PC-9 (cell line): ENCODE measurements around the gene ZDHHC16. TPM values are rescaled to one million over a fixed set of nuclear protein-coding genes. Genes with fewer than 3 reads are reported as not detected.

ENCODE experiments used
- BruUV-seq: library from RNA; stranded (reverse); fragments of 400-500 nt; replicated peaks from 2 replicates; lab custom pipeline; 2021; lab: Mats Ljungman, UMichigan
- CTCF ChIA-PET: fragments of 300-600 bp; sonication (Branson Sonifier 250); formaldehyde crosslinking; loops from one replicate; lab custom pipeline; 2022; ENCODE audit warnings: antibody characterized with exemption; lab: Charles Lee
- POLR2A ChIA-PET: fragments of 300-600 bp; sonication (Branson Sonifier 250); formaldehyde crosslinking; loops from one replicate; lab custom pipeline; 2022; ENCODE audit warnings: antibody characterized with exemption; ENCODE audit not compliant: unreplicated experiment; lab: Charles Lee
- DNase-seq, 2 experiments: peaks; one replicate each; pipeline versions ENCODE4 v3.0.0 to v3.0.0-alpha.2; 2015 to 2022; ENCODE audit warnings: mixed read lengths in 1 of 2
- H2AFZ ChIP-seq: fragments of 200-600 bp; sonication (generic); 2 replicates; pipeline ENCODE4 v1.8.1; 2017; ENCODE audit warnings: antibody characterized with exemption
- H3F3A ChIP-seq: fragments of 200-600 bp; sonication (generic); 2 replicates; pipeline ENCODE4 v1.8.1; 2017; ENCODE audit warnings: antibody characterized with exemption, mild to moderate bottlenecking, low read depth; ENCODE audit not compliant: insufficient read depth
- H3K27ac ChIP-seq: fragments of 200-600 bp; sonication (generic); 2 replicates; pipeline ENCODE4 v1.6.1; 2016; ENCODE audit warnings: mixed run types
- H3K27me3 ChIP-seq: fragments of 200-600 bp; sonication (generic); 2 replicates; pipeline ENCODE4 v1.6.1; 2016; ENCODE audit warnings: low read depth, mixed run types; ENCODE audit not compliant: insufficient read depth
- H3K36me3 ChIP-seq: fragments of 200-600 bp; sonication (generic); 2 replicates; pipeline ENCODE4 v1.6.1; 2016; ENCODE audit warnings: low read depth, mixed run types
- H3K4me1 ChIP-seq: fragments of 200-600 bp; sonication (generic); replicated peaks from 2 replicates; pipeline ENCODE4 v1.6.1; 2016; ENCODE audit warnings: mixed run types; ENCODE audit not compliant: insufficient read depth
- H3K4me2 ChIP-seq: fragments of 200-600 bp; sonication (generic); 2 replicates; pipeline ENCODE4 v1.6.1; 2017; ENCODE audit warnings: mixed run types
- H3K4me3 ChIP-seq: fragments of 200-600 bp; sonication (generic); 2 replicates; pipeline ENCODE4 v1.6.1; 2016; ENCODE audit warnings: mixed run types
- H3K79me2 ChIP-seq: fragments of 200-600 bp; sonication (generic); 2 replicates; pipeline ENCODE4 v1.6.1; 2017; ENCODE audit warnings: low read depth, mixed run types
- H3K9me2 ChIP-seq: fragments of 200-600 bp; sonication (generic); 2 replicates; pipeline ENCODE4 v1.8.1; 2017; ENCODE audit warnings: mild to moderate bottlenecking; ENCODE audit not compliant: insufficient read depth
- H3K9me3 ChIP-seq: fragments of 200-600 bp; sonication (generic); 2 replicates; pipeline ENCODE4 v1.8.1; 2016; ENCODE audit warnings: low read depth; ENCODE audit not compliant: insufficient read depth
- H4K20me1 ChIP-seq: fragments of 200-600 bp; sonication (generic); 2 replicates; pipeline ENCODE4 v1.8.1; 2017; ENCODE audit not compliant: insufficient read depth
- CTCF ChIP-seq: fragments of 200-600 bp; sonication (generic); conservative IDR thresholded peaks from 2 replicates; pipeline ENCODE4 v1.6.1; 2017; ENCODE audit warnings: mixed run types, antibody characterized with exemption, mild to moderate bottlenecking, moderate library complexity
- EZH2 ChIP-seq: fragments of 200-600 bp; sonication (generic); IDR thresholded peaks from 2 replicates; pipeline ENCODE4 v1.8.0; 2017; ENCODE audit warnings: antibody characterized with exemption, low read depth
- intact Hi-C: fragments of 100-400 bp; cut with micrococcal nuclease; formaldehyde crosslinking; loops from one replicate; pipeline ENCODE4 v1.10.0; 2022; ENCODE audit not compliant: unreplicated experiment
- total RNA-seq: library from RNA; stranded (reverse); gene quantifications from 2 replicates; pipeline ENCODE4 v1.2.3, GENCODE V29; 2021

ZDHHC16 gene
- total RNA-seq, 1 experiment from 2014 or later, result 29.6 TPM

- Histone ChIP-seq H3K27ac (no peak overlapping the region), H3K4me3 (peak overlapping the region; percentile 84; the same call in 1 of the 2 replicates), H3K36me3 (peaks cover 6% of the 10 kb centered on the region; the same call in 1 of the 2 replicates), H3K79me2 (peaks cover 41% of the 10 kb centered on the region), H3K9me3 (no peaks in the 10 kb centered on the region), H4K20me1 (peaks cover 18% of the 10 kb centered on the region), H2AFZ (no peak overlapping the region), H3K9me2 (no peaks in the 10 kb centered on the region), H3F3A (peaks cover 38% of the 10 kb centered on the region), H3K4me2 (peak overlapping the region; percentile 95), H3K4me1 (peaks cover 12% of the 10 kb centered on the region), H3K27me3 (no peaks in the 10 kb centered on the region)
- intact Hi-C loops, result no loop called here
- DNase-seq, result no peak
- ChIA-PET POLR2A (no interaction called here), CTCF (no interaction called here)
- TF ChIP-seq EZH2 (no peak), CTCF (no peak)
- no TSS peak for BruUV-seq
Observed at GRCh38 chr10:97428572-97428981, 17.4 kb upstream of the ZDHHC16 start.

- Histone ChIP-seq H4K20me1 (peaks cover 5% of the 10 kb centered on the region; the same call in 1 of the 2 replicates), H3K79me2 (peaks cover 12% of the 10 kb centered on the region), H3K36me3 (peaks cover 6% of the 10 kb centered on the region; the same call in 1 of the 2 replicates), H3K4me1 (no peaks in the 10 kb centered on the region), H3F3A (peaks cover 37% of the 10 kb centered on the region), H3K27ac (no peak overlapping the region), H3K4me3 (no peak overlapping the region), H2AFZ (no peak overlapping the region), H3K27me3 (no peaks in the 10 kb centered on the region), H3K4me2 (no peak overlapping the region), H3K9me3 (no peaks in the 10 kb centered on the region), H3K9me2 (no peaks in the 10 kb centered on the region)
- ChIA-PET POLR2A (no interaction called here), CTCF (no interaction called here)
- no peak for TF ChIP-seq EZH2
- TF ChIP-seq CTCF, result no peak
- no TSS peak for BruUV-seq
- intact Hi-C loops, result no loop called here
- no peak for DNase-seq
Observed at GRCh38 chr10:97434055-97434454, 11.9 kb upstream of the ZDHHC16 start.

GRCh38 chr10:97434557-97434956 is 11.4 kb upstream of the ZDHHC16 start:
- H3F3A ChIP-seq, result peaks cover 33% of the 10 kb centered on the region
- H3K9me3 ChIP-seq, result no peaks in the 10 kb centered on the region
- H3K9me2 ChIP-seq, result no peaks in the 10 kb centered on the region
- H3K4me3 ChIP-seq, result no peak overlapping the region
- H3K27me3 ChIP-seq, result no peaks in the 10 kb centered on the region
- no peaks in the 10 kb centered on the region; the same call in 1 of the 2 replicates for H4K20me1 ChIP-seq
- no peaks in the 10 kb centered on the region for H3K4me1 ChIP-seq
- BruUV-seq, result no TSS peak
- intact Hi-C loops, result no loop called here
- no peak overlapping the region for H2AFZ ChIP-seq
- peaks cover 7% of the 10 kb centered on the region for H3K79me2 ChIP-seq
- TF ChIP-seq CTCF (no peak), EZH2 (no peak)
- ChIA-PET CTCF (no interaction called here), POLR2A (no interaction called here)
- no peak overlapping the region for H3K4me2 ChIP-seq
- peaks cover 1% of the 10 kb centered on the region; the same call in 1 of the 2 replicates for H3K36me3 ChIP-seq
- DNase-seq, result no peak
- no peak overlapping the region for H3K27ac ChIP-seq
